ENCODE results near the gene PFKP.

The PFKP gene

DNA sequence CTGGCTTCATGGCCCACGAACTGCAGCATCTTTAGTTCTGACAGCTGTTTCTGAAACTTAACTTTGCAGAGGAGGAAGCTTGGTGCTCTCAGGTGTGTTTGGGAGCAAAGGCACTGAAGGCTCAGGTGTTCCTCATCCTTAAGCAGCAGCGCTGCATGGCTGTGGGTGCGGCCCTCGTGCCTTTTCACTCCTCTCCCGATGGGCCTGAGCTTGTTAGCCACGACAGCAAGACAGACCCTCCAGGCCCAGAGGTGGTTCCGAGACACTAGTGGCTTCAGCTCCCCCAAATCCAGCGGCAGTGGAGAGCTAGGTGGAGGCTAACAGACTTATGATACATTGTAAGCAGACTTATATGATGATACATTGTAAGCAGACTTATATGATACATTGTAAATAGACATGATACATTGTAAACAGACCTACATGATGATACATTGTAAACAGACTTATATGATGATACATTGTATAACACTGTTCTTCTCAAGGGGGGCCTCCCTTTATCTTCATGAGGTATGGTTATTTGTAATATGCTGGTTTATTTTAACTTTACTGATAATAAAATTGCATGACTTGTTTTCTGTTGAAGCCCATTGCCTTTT is 14.1 kb downstream of the PFKP start:
- H3K27ac ChIP-seq, result no peak overlapping the region
- no peak for TF ChIP-seq ZFX (IDR thresholded peaks at IDR 0.05; ENCODE audit: borderline replicate concordance)

DNA sequence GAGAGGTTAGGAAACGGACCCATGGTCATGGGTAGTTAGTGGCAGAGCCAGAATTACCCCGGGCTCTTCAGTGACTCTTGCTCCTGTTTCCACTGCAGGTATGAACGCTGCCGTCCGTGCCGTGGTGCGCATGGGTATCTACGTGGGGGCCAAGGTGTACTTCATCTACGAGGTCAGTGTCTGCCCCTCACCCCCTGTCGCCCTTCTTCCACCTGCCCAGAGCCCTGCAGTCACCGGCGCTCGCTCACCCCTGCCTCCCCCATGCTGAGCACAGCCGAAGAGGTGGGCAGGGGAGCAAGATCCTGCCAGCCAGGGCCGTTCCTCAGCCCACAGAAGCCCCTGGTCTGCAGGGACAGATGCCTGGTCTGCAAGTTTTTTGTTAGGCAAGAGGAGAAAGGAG is 14.9 kb downstream of the PFKP start:
- H3K27ac ChIP-seq, result no peak overlapping the region
- TF ChIP-seq CTCF (IDR thresholded peaks at IDR 0.05) (no peak), ZFX (IDR thresholded peaks at IDR 0.05; ENCODE audit: borderline replicate concordance) (no peak)

- no peak overlapping the region for H3K27ac ChIP-seq
- TF ChIP-seq CTCF (IDR thresholded peaks at IDR 0.05), result no peak
- no peak for TF ChIP-seq ZFX (IDR thresholded peaks at IDR 0.05; ENCODE audit: borderline replicate concordance)
Measured at GRCh38 chr10:3085785-3086567, 18.6 kb downstream of the PFKP start.

- no peak for TF ChIP-seq CTCF (IDR thresholded peaks at IDR 0.05)
- no peak for TF ChIP-seq ZFX (IDR thresholded peaks at IDR 0.05; ENCODE audit: borderline replicate concordance)
- H3K27ac ChIP-seq, result no peak overlapping the region
Measured at GRCh38 chr10:3090388-3090787, 23.0 kb downstream of the PFKP start.

DNA sequence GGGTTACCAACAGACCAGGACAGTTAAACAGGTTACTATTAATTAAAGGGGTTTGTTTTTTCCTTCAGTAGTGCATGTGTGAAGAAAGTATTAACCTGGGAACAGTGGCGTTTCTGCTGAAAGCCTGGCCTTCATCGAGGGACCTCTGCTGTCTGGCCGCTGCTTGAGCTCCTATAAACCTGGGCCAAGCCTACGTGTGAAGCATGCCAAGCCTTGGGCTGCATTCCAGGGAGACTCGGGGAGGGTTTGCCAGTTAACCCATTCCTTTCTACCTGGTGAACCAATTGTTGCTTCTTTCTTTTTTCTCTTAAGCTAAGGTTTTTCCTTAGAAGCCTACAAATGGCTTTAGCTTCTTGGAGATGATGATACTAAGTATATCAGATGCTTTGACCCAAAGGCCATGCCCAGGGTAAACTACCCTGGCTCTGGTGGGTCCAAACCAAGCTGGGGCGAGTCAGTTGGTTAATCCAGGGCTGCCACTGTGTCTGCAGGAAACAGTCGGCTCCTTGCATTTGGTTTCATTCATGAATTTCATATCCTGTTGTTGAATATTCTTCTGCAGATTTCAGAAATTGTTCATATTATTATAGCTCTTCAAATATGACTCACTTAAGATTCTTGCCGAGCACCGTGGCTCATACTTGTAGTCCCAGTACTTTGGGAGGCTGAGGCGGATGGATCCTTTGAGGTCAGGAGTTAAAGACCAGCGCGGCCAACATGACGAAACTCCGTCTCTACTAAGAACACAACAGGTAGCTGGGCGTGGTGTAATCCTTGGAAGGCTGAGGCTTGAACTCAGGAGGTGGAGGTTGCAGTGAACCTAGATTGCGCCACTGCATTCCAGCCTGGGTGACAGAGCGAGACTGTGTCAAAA is 23.8 kb downstream of the PFKP start:
- no peak overlapping the region for H3K27ac ChIP-seq
- TF ChIP-seq CTCF (IDR thresholded peaks at IDR 0.05) (no peak), ZFX (IDR thresholded peaks at IDR 0.05; ENCODE audit: borderline replicate concordance) (no peak)

DNA sequence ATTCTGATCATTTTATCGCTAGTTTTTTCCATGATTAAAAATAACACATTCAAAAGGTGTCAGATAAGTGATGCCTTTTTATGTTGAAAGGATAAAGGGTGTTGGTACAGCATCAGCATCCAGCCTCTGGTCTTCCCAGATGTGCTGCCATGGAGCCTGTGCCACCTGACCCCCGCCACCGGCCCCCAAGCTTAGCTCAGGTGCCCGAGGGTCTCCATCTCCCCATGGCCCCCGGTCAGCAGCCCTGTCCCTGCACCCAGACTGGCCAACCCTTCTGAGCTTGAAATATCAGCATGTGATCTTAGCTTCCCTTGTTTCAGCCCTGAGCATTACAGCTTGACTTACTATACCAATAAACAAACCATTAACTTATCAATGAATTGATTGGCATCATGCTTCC is 24.6 kb downstream of the PFKP start:
- H3K27ac ChIP-seq, result no peak overlapping the region
- TF ChIP-seq CTCF (IDR thresholded peaks at IDR 0.05) (no peak), ZFX (IDR thresholded peaks at IDR 0.05; ENCODE audit: borderline replicate concordance) (no peak)

GRCh38 chr10:3093996-3094395 is 26.6 kb downstream of the PFKP start:
- TF ChIP-seq CTCF (IDR thresholded peaks at IDR 0.05), result no peak
- TF ChIP-seq ZFX (IDR thresholded peaks at IDR 0.05; ENCODE audit: borderline replicate concordance), result no peak

More at GRCh38 chr10:3093996-3094395, 26.6 kb downstream of the PFKP start:
- H3K27ac ChIP-seq, result no peak overlapping the region
